Fibroblast of mammary gland (primary cell): ENCODE measurements around the gene TRIM63.

Experiments used
- DNase-seq: peaks from one replicate; pipeline ENCODE4 v3.0.0-alpha.2; 2010; ENCODE audit warnings: low read depth
- H3K4me3 ChIP-seq: 2 replicates; pipeline ENCODE4 v1.5.1; 2011; ENCODE audit warnings: low read depth, mild to moderate bottlenecking, low read length, moderate library complexity; ENCODE audit not compliant: control insufficient read depth
- CTCF ChIP-seq: conservative IDR thresholded peaks from 2 replicates; pipeline ENCODE4 v1.5.1; 2011; ENCODE audit warnings: low read depth, low read length, inconsistent platforms; ENCODE audit not compliant: control insufficient read depth, insufficient read depth

Gene TRIM63

GRCh38 chr1:26079178-26079563 is 11.7 kb upstream of the TRIM63 start:
- H3K4me3 ChIP-seq: no peak overlapping the region
- TF ChIP-seq CTCF: no peak
- DNase-seq: no peak

- TF ChIP-seq CTCF: no peak
- no peak for DNase-seq
- no peak overlapping the region for H3K4me3 ChIP-seq
Observed at GRCh38 chr1:26078286-26079177, 11.1 kb upstream of the TRIM63 start.

- TF ChIP-seq CTCF: no peak
- DNase-seq: no peak
- no peak overlapping the region for H3K4me3 ChIP-seq
Observed at GRCh38 chr1:26077524-26077923, 10.1 kb upstream of the TRIM63 start.

- H3K4me3 ChIP-seq: no peak overlapping the region
- no peak for DNase-seq
- TF ChIP-seq CTCF: no peak
Observed at GRCh38 chr1:26075421-26076144, 8.2 kb upstream of the TRIM63 start.

GRCh38 chr1:26072305-26072704 is 4.9 kb upstream of the TRIM63 start:
- DNase-seq: no peak
- no peak overlapping the region for H3K4me3 ChIP-seq
- no peak for TF ChIP-seq CTCF

GRCh38 chr1:26070963-26071342 is 3.5 kb upstream of the TRIM63 start:
- TF ChIP-seq CTCF: no peak
- no peak for DNase-seq
- H3K4me3 ChIP-seq: no peak overlapping the region
